ENCODE measurements around the gene MREG.

MREG gene

GRCh38 chr2:216013080-216013909 is at the start of gene MREG:
Gene MREG (minus strand): TSS chr2:216013551. CDS start chr2:216013327, 224 bp downstream.
- peak; percentile 64 for DNase-seq (ENCODE audit: low read depth)

DNA sequence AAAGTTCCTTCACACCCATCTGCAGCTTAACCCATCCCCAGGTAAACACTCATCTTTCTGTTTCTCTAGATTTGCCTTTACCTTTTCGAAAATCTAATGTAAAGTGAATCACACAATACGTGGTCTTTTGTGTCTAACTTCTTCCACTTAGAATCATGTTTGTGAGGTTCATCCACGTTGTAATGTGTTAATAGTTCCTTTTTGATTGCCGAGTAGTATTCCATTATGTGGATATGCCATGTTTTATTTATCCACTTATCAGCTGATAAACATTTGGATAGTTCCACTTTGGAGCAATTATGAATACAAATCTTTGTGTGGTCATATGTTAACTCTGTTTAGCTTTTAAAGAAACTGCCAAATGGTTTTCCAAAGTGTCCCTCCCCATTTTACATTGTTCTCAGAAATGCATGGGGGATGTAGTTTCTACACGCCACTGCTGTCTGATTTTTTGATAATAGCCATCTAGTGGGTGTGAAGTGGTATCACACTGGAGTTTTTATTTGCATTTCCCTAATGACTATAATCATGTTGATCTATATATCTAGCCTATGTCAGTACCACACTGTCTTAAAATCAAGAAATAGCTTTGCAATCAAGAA is 46.0 kb upstream of the MREG start:
- DNase-seq (ENCODE audit: low read depth) = no peak

GRCh38 chr2:216057688-216058193 is 44.4 kb upstream of the MREG start:
- DNase-seq (ENCODE audit: low read depth) = no peak

GRCh38 chr2:216056739-216057138 is 43.4 kb upstream of the MREG start:
- no peak for DNase-seq (ENCODE audit: low read depth)

DNA sequence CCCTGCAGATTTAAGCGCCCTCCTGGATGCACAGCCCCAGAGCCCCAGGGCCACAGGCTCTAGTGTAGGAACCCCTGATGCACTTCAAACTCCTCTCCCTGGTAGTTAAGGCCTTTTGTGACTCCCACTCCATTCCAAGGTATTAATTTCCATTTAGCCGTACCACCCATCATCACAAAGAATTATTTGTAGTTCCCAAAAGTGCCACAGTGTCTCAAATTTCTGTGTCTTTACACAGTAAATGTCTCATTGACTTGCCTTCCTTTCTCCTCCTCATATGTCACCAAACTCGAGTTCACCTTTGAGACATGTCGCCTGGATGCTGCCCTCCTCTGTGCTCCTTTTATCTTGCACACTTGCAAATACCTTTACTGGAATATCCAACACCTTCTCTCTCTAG is 42.3 kb upstream of the MREG start:
- DNase-seq (ENCODE audit: low read depth) = no peak

GRCh38 chr2:216052420-216052819 is 39.1 kb upstream of the MREG start:
- DNase-seq (ENCODE audit: low read depth) = no peak

DNA sequence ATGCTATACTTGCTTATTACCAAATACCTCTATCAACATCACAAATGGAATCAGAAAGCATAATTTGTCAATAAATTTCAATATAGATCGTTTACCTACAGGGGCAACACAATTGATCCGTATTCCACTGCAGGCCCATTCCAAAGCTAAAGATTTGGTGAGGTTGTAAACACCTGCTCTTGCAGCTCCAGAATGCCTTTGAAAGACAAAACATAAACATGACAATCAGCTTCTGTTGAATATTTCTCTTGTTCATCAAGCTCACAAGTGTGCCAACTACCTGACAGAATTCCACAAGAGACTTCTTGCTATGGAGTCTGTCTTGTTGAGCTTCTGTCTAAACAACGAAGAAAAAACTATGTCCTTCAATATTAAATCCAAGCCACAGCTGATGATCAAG is 38.0 kb upstream of the MREG start:
- DNase-seq (ENCODE audit: low read depth) = no peak

- no peak for DNase-seq (ENCODE audit: low read depth)
Observed at GRCh38 chr2:216049452-216049851, 36.1 kb upstream of the MREG start.

GRCh38 chr2:216047397-216047796 is 34.0 kb upstream of the MREG start:
- DNase-seq (ENCODE audit: low read depth) = no peak

- DNase-seq (ENCODE audit: low read depth) = no peak
Observed at GRCh38 chr2:216044883-216045486, 31.6 kb upstream of the MREG start.

- DNase-seq (ENCODE audit: low read depth) = no peak
Observed at GRCh38 chr2:216043949-216044348, 30.6 kb upstream of the MREG start.

- no peak for DNase-seq (ENCODE audit: low read depth)
Observed at GRCh38 chr2:216041438-216041837, 28.1 kb upstream of the MREG start.

DNA sequence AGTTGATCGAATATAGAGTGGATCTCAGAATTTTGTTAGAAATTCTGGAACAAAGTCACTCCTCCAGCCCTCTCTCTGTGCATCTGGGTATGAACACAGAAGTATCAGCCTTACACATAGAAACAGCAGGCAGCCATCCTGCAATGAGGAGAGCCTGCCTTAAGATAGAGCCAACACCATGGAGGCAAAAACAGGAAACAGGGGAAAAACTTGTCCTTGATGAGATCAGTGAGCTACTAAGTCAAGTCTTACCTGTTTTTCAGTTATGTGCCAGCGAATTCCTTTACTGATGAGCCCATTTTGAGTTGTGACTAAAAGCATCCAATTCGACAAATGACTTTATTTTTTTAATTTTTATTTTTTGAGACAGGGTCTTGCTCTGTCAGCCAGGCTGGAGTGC is 26.6 kb upstream of the MREG start:
- no peak for DNase-seq (ENCODE audit: low read depth)

DNA sequence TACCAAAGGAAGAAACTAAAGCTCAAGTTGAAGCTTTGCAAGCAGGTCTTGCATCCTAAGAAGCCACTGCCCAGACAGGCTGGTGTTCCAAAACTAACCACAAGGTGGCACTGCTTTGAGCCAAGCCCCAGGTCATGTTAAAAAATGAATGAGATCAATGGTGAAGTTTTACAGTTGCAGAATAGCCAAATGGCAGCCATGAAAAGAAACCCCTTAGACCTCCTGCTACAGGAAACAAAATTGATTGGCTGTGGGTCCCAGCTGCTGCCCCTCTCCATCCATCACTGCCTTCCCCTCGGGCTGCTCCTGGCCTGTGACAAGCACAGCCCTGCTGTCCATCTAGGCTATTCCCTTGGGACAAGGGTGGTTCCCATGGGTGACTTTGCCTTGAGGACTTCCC is 20.7 kb upstream of the MREG start:
- DNase-seq (ENCODE audit: low read depth) = peak; percentile 61

GRCh38 chr2:216033403-216033802 is 20.1 kb upstream of the MREG start:
- DNase-seq (ENCODE audit: low read depth) = no peak

DNA sequence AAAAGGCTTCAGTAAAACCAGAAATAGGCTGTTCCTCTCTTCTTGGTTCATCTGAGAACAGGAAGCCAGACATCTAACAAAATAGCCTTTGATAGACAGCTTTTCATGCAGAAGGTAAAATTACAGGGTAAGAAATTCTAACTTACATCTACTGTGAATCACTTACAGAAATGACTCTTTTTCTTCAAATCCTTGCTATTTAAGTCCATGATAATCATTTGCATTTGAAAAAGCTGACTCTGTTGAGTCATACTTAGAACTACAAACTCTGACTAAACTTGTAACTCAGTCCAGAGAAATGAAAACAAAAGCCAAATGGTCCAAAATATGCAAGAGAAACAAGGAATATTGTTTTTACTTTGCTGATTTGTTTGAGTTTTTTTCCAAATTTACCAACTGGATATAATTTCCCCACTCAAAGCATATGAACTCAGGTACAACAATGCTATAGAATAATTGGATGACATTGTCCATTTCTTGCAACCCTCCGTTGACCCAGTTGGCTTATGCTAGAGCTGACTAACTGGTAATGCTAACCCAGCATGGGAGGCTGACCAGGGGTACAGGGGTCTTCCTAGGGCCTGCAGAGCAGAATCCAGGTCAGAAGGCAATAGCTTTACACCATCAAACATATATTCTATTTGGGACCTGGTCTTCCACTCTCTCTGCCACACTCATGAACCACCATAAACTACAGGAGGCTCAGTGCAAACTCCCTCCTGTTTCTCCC is 18.8 kb upstream of the MREG start:
- no peak for DNase-seq (ENCODE audit: low read depth)

DNA sequence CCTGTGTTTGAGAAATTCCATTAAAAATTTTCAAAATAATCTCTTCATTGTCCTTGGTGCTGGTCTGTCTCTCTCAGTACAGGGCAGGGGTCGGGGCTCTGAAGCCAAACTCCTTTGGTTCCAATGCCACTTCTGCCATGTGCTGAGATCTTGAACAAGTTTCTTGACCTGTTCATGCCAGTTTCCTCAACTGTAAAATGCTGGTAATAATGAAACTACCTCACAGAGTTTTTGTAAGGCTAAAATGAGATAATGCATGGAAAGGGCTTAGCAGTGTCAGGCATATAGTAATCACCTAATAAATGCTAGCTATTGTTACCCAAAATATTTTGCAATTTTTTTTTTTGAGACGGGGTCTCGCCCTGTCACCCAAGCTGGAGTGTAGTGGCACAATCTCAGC is 16.9 kb upstream of the MREG start:
- DNase-seq (ENCODE audit: low read depth) = no peak

GRCh38 chr2:216029416-216030129 is 16.2 kb upstream of the MREG start:
- DNase-seq (ENCODE audit: low read depth) = no peak

DNA sequence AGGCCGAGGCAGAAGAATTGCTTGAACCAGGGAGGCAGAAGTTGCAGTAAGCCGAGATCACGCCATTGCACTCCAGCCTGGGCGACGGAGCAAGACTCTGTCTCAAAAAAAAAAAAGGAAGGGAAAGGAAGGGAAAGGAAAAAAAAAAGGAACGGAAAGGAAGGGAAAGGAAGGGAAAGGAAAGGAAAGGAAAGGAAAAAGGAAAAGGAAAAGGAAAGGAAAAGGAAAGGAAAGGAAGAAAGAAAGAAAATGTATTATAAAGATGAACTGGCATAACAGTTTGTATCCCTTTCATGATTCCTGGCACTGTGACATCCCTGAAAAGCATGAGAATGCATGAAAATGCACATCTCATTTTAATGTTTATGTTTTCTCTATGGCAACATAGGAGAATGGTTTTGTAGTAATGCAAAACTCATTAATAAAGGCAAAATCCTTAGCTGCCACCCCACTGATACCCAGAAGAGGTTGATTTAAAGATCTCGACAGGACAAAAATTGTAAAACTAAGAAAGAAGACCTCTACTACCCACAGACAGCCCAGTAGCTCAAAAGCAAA is 11.5 kb upstream of the MREG start:
- no peak for DNase-seq (ENCODE audit: low read depth)

DNA sequence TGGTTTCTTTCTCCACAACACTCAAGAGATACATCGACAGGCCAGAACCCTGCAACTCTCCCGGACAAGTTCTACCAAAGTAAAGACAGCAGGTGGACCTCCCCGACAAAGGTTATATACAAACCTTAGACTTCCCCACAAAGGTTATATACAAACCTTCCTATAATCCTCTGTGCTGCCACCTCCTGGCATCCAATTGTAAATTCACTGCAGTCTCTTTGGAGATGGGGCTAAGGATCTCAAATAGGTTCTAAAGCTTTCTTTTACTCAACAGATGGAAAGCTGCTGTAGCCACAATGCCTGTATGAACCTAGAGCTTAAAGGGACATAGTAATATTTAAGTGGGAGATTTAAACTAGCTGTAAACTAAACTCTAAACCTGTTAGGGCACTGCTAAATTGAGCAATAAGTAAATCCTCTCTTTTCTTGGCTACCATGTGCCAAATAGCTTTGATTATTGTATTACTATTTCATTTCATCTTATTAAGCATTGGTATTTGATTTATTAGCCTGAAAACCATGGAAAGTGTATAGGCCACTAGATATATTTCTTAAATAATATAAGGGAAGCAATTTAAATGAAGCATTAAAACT is 9.8 kb upstream of the MREG start:
- no peak for DNase-seq (ENCODE audit: low read depth)

Measured in stimulated activated CD8-positive, alpha-beta memory T cell treated with anti-CD3 and anti-CD28 coated beads, Interleukin-15, amount 100 ng/mL, for 24 hours (primary cell).